ENCODE measurements around the gene SLC6A17.

- TF ChIP-seq EP300 (IDR thresholded peaks at IDR 0.05) (no peak), POLR2AphosphoS5 (IDR thresholded peaks at IDR 0.05) (no peak)
- TF ChIP-seq, protein P1, sequence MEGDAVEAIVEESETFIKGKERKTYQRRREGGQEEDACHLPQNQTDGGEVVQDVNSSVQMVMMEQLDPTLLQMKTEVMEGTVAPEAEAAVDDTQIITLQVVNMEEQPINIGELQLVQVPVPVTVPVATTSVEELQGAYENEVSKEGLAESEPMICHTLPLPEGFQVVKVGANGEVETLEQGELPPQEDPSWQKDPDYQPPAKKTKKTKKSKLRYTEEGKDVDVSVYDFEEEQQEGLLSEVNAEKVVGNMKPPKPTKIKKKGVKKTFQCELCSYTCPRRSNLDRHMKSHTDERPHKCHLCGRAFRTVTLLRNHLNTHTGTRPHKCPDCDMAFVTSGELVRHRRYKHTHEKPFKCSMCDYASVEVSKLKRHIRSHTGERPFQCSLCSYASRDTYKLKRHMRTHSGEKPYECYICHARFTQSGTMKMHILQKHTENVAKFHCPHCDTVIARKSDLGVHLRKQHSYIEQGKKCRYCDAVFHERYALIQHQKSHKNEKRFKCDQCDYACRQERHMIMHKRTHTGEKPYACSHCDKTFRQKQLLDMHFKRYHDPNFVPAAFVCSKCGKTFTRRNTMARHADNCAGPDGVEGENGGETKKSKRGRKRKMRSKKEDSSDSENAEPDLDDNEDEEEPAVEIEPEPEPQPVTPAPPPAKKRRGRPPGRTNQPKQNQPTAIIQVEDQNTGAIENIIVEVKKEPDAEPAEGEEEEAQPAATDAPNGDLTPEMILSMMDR (IDR thresholded peaks at IDR 0.05): no peak
These were observed 38.2 kb upstream of the SLC6A17 start, which contains the start of gene UBL4B for GRCh38 chr1:110112143-110112542.
